Stimulated activated CD4-positive, alpha-beta T cell treated with anti-CD3 and anti-CD28 coated beads, Interleukin-12 subunit alpha, Interleukin-12 subunit beta, amount 100 ng/mL, for 24 hours (primary cell): Measurements from ENCODE around the gene DVL1.

Experiments used
- DNase-seq, 2 experiments: peaks; one replicate each; pipeline ENCODE4 v3.0.0-alpha.2; 2020; ENCODE audit warnings: low read depth in 2 of 2

The DVL1 gene

GRCh38 chr1:1356796-1357401 is 7.7 kb upstream of the DVL1 start:
- no peak for DNase-seq

- no peak for DNase-seq
Observed at GRCh38 chr1:1356166-1356795, 7.1 kb upstream of the DVL1 start.

- no peak for DNase-seq
Observed at GRCh38 chr1:1355416-1355815, 6.2 kb upstream of the DVL1 start.

- DNase-seq, result no peak
Observed at GRCh38 chr1:1354271-1355247, 5.3 kb upstream of the DVL1 start.

GRCh38 chr1:1353389-1354151 is 4.4 kb upstream of the DVL1 start:
- no peak for DNase-seq

- no peak for DNase-seq
Observed at GRCh38 chr1:1352786-1353388, 3.7 kb upstream of the DVL1 start.

- DNase-seq, result no peak
Observed at GRCh38 chr1:1351511-1352427, 2.6 kb upstream of the DVL1 start.

- no peak for DNase-seq
Observed at GRCh38 chr1:1348420-1349255, 580 bp downstream of the DVL1 start.

- DNase-seq, result no peak
Observed at GRCh38 chr1:1347663-1348419, 1.4 kb downstream of the DVL1 start.

- no peak for DNase-seq
Observed at GRCh38 chr1:1347026-1347595, 2.1 kb downstream of the DVL1 start.

- DNase-seq, result no peak
Observed at GRCh38 chr1:1346501-1346890, 2.7 kb downstream of the DVL1 start.

- DNase-seq, result no peak
Observed at GRCh38 chr1:1345860-1346500, 3.2 kb downstream of the DVL1 start.

- DNase-seq, result no peak
Observed at GRCh38 chr1:1345384-1345783, 3.8 kb downstream of the DVL1 start.

GRCh38 chr1:1344655-1345361 is 4.4 kb downstream of the DVL1 start:
- peak; percentile 29 to 49 for DNase-seq

- no peak for DNase-seq
Observed at GRCh38 chr1:1343811-1344421, 5.3 kb downstream of the DVL1 start.

GRCh38 chr1:1342584-1343115 is 6.6 kb downstream of the DVL1 start:
- DNase-seq, result no peak
